Muscle of back (tissue), 11 donors: ENCODE measurements around the gene EIF2B4. TPM values are rescaled to one million over a fixed set of nuclear protein-coding genes. Genes with fewer than 3 reads are reported as not detected.
A peak's percentile ranks its signal among the peaks of the same experiment; 100 is the strongest.
"Not testable (repeated sequence)": the region's sequence is repeated elsewhere in the genome, so short reads cannot be mapped to it uniquely, and the experiment has no call there.

ENCODE experiments used
- DNase-seq, 3 donors: peaks; one replicate each; pipeline versions ENCODE4 v3.0.0 to v3.0.0-alpha.2; 2013
- polyA plus RNA-seq, 10 donors: library from polyadenylated mRNA; unstranded; fragments of 120-200 nt; gene quantifications; one replicate each; pipeline ENCODE4 v1.2.1, GENCODE V29; 2013; ENCODE audit not compliant: insufficient read length in 10 of 10

Gene EIF2B4
- polyA plus RNA-seq, 10 donors, result 27.4 to 37.7 (median 32.9) TPM

GRCh38 chr2:27351802-27352598, 18.1 kb downstream of the EIF2B4 start:
- no peak for DNase-seq

- DNase-seq, result no peak
Observed at GRCh38 chr2:27350106-27350693, 19.9 kb downstream of the EIF2B4 start.

- DNase-seq, result no peak
Observed at GRCh38 chr2:27347641-27348040, 22.5 kb downstream of the EIF2B4 start.

GRCh38 chr2:27336173-27336572, 34.0 kb downstream of the EIF2B4 start:
- DNase-seq, result no peak

- no peak for DNase-seq
Observed at GRCh38 chr2:27335311-27335710, 34.8 kb downstream of the EIF2B4 start.

GRCh38 chr2:27324720-27325119, 45.4 kb downstream of the EIF2B4 start:
- DNase-seq, result no peak

GRCh38 chr2:27323596-27324285, 46.4 kb downstream of the EIF2B4 start:
- DNase-seq, result no peak

GRCh38 chr2:27322766-27323595, 47.2 kb downstream of the EIF2B4 start, which contains the start of gene MPV17:
TSS of gene MPV17 (minus strand) at chr2:27323097. CDS start at chr2:27322517, 580 bp downstream.
- peak; percentile 91 to 97 (median 92) for DNase-seq

GRCh38 chr2:27322301-27322765, 47.8 kb downstream of the EIF2B4 start:
- no peak for DNase-seq

- peak in 2 of 3 donors; percentile 12 to 89 for DNase-seq
Observed at GRCh38 chr2:27320958-27321543, 49.1 kb downstream of the EIF2B4 start.

- not testable (repeated sequence) for DNase-seq
Observed at GRCh38 chr2:27319839-27320238, 50.3 kb downstream of the EIF2B4 start.

- peak in 1 of 3 donors; percentile 18 for DNase-seq
Observed at GRCh38 chr2:27316655-27317412, 53.3 kb downstream of the EIF2B4 start.

- DNase-seq, result no peak
Observed at GRCh38 chr2:27315122-27315521, 55.0 kb downstream of the EIF2B4 start.

- DNase-seq, result no peak
Observed at GRCh38 chr2:27314709-27315108, 55.4 kb downstream of the EIF2B4 start.

Other genes with a start within 250 kb of the EIF2B4 start
- under 1 TPM; 0.17 to 0.84 (median 0.28) TPM for gene ABHD1, start 246.5 kb downstream of the EIF2B4 start, polyA plus RNA-seq
- 10 to 100 TPM; 29.9 to 40.5 (median 35.4) TPM for gene PREB, start 235.7 kb downstream of the EIF2B4 start, polyA plus RNA-seq
- not detected for gene PRR30, start 230.9 kb downstream of the EIF2B4 start, polyA plus RNA-seq
- under 1 TPM; 0.19 to 0.86 (median 0.36) TPM for gene TCF23, start 221.3 kb downstream of the EIF2B4 start, polyA plus RNA-seq
- 100 to 1,000 TPM in 3 of 10 donors, 10 to 100 TPM in 7; 89.7 to 104 (median 97.5) TPM for gene ATRAID, start 158.3 kb downstream of the EIF2B4 start, polyA plus RNA-seq
- gene SLC5A6, start 158.1 kb downstream of the EIF2B4 start, polyA plus RNA-seq, result 10 to 100 TPM; 13.4 to 25.8 (median 18.6) TPM
- 10 to 100 TPM; 17.6 to 39.5 (median 28.7) TPM for gene CAD, start 153.0 kb downstream of the EIF2B4 start, polyA plus RNA-seq
- 1 to 10 TPM in 1 of 10 donors, under 1 TPM in 9; 0.24 to 1.2 (median 0.46) TPM for gene SLC30A3, start 107.3 kb downstream of the EIF2B4 start, polyA plus RNA-seq
- under 1 TPM in 3 of 10 donors, not detected in 7; 0.12 to 0.39 (median 0.26) TPM for gene DNAJC5G, start 94.9 kb downstream of the EIF2B4 start, polyA plus RNA-seq
- gene TRIM54, start 87.9 kb downstream of the EIF2B4 start, polyA plus RNA-seq, result 100 to 1,000 TPM in 1 of 10 donors, 10 to 100 TPM in 9; 32.9 to 106 (median 73.2) TPM
- gene UCN, start 61.9 kb downstream of the EIF2B4 start, polyA plus RNA-seq, result 1 to 10 TPM in 7 of 10 donors, under 1 TPM in 3; 0.44 to 2.1 (median 1.2) TPM
- 10 to 100 TPM; 39.0 to 68.5 (median 47.1) TPM for gene MPV17, start 47.2 kb downstream of the EIF2B4 start, polyA plus RNA-seq
- 10 to 100 TPM; 24.0 to 44.3 (median 32.1) TPM for gene GTF3C2, start 13.6 kb downstream of the EIF2B4 start, polyA plus RNA-seq
- gene SNX17, start 278 bp upstream of the EIF2B4 start, polyA plus RNA-seq, result 10 to 100 TPM; 61.3 to 88.8 (median 74.0) TPM
- gene ZNF513, start 10.4 kb upstream of the EIF2B4 start, polyA plus RNA-seq, result 10 to 100 TPM in 8 of 10 donors, 1 to 10 TPM in 2; 7.7 to 14.4 (median 11.6) TPM
- 10 to 100 TPM; 49.3 to 64.6 (median 56.7) TPM for gene PPM1G, start 39.3 kb upstream of the EIF2B4 start, polyA plus RNA-seq
- gene NRBP1, start 58.3 kb upstream of the EIF2B4 start, polyA plus RNA-seq, result 100 to 1,000 TPM; 106 to 133 (median 118) TPM
- 1 to 10 TPM; 1.3 to 4.5 (median 2.3) TPM for gene KRTCAP3, start 72.0 kb upstream of the EIF2B4 start, polyA plus RNA-seq
- gene IFT172, start 119.4 kb upstream of the EIF2B4 start, polyA plus RNA-seq, result 10 to 100 TPM; 12.0 to 34.0 (median 18.4) TPM
- gene FNDC4, start 124.9 kb upstream of the EIF2B4 start, polyA plus RNA-seq, result 10 to 100 TPM in 2 of 10 donors, 1 to 10 TPM in 8; 6.3 to 13.6 (median 8.1) TPM
- gene GCKR, start 126.5 kb upstream of the EIF2B4 start, polyA plus RNA-seq, result under 1 TPM in 2 of 10 donors, not detected in 8; 0.05 to 0.29 TPM
- 10 to 100 TPM; 37.1 to 50.7 (median 42.8) TPM for gene ZNF512, start 212.7 kb upstream of the EIF2B4 start, polyA plus RNA-seq